WTC11 (cell line): Measurements from ENCODE around the gene USH1C.

Experiments
- NFATC4 ChIP-seq: fragments of 250-450 bp; sonication (Bioruptor Pico); IDR thresholded peaks from 2 replicates; pipeline ENCODE4 v1.9.0; 2021; ENCODE audit warnings: mild to moderate bottlenecking
- SMAD4 ChIP-seq: sonication (generic); formaldehyde crosslinking; IDR thresholded peaks from 2 replicates; pipeline ENCODE4 v1.8.0; 2022; ENCODE audit warnings: mild to moderate bottlenecking, missing genetic modification reagents
- ZNF416 ChIP-seq: fragments of 250-450 bp; sonication (Bioruptor Pico); IDR thresholded peaks from 2 replicates; pipeline ENCODE4 v1.9.0; 2021; ENCODE audit warnings: mild to moderate bottlenecking, inconsistent platforms
- TF ChIP-seq, protein P1 (sequence below): fragments of 200-600 bp; IDR thresholded peaks from 2 replicates; pipeline ENCODE4 v1.8.0; 2022; ENCODE audit warnings: antibody characterized with exemption

DNA sequence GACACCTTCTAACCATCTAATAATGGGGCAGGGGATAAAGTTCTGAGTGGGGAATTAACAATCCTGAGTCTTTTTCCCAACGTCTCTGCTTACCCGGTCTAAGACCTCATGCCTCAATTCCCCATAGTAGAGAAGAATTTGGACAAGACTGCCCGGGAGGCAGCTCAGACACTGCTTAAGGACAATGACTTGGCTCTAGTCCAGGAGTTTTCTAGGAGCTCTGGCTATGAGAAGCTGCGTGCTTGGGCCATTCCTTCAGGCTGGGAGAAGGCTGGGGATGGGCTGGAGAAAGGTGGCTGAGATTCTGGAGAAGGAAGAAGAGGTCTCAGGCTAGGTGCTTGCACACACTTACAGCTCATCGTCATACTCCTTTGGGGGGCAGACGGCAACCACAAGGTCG, 47.8 kb downstream of the USH1C start:
- TF ChIP-seq ZNF416 (no peak), SMAD4 (CRISPR knock-in tag) (no peak), NFATC4 (CRISPR knock-in tag) (no peak)
- TF ChIP-seq, protein P1, sequence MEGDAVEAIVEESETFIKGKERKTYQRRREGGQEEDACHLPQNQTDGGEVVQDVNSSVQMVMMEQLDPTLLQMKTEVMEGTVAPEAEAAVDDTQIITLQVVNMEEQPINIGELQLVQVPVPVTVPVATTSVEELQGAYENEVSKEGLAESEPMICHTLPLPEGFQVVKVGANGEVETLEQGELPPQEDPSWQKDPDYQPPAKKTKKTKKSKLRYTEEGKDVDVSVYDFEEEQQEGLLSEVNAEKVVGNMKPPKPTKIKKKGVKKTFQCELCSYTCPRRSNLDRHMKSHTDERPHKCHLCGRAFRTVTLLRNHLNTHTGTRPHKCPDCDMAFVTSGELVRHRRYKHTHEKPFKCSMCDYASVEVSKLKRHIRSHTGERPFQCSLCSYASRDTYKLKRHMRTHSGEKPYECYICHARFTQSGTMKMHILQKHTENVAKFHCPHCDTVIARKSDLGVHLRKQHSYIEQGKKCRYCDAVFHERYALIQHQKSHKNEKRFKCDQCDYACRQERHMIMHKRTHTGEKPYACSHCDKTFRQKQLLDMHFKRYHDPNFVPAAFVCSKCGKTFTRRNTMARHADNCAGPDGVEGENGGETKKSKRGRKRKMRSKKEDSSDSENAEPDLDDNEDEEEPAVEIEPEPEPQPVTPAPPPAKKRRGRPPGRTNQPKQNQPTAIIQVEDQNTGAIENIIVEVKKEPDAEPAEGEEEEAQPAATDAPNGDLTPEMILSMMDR, result no peak
